HG03565 (cell line): Measurements from ENCODE around the gene CDCA7.
"Not testable (repeated sequence)": the region's sequence is repeated elsewhere in the genome, so short reads cannot be mapped to it uniquely, and the experiment has no call there.

Experiments used
- ATAC-seq: cut with Tn5 transposase; IDR thresholded peaks from one replicate; pipeline ENCODE4 v1.9.1; 2021; ENCODE audit warnings: mild to moderate bottlenecking, moderate library complexity; ENCODE audit not compliant: unreplicated experiment

CDCA7 gene

GRCh38 chr2:173358616-173359015 lies 3.9 kb downstream of the CDCA7 start:
- ATAC-seq, result no peak

DNA sequence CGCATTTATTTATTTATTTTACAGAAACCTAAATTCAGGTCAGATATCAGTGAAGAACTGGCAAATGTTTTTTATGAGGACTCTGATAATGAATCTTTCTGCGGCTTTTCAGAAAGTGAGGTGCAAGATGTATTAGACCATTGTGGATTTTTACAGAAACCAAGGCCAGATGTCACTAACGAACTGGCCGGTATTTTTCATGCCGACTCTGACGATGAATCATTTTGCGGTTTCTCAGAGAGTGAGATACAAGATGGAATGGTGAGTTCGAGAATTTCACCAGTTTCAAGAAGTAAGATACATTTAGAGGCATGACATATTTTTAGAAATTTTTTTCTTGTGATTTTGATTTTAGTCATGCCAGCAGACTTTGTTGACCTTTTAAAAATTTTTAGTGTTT lies 4.6 kb downstream of the CDCA7 start:
- ATAC-seq, result peak; percentile 41

DNA sequence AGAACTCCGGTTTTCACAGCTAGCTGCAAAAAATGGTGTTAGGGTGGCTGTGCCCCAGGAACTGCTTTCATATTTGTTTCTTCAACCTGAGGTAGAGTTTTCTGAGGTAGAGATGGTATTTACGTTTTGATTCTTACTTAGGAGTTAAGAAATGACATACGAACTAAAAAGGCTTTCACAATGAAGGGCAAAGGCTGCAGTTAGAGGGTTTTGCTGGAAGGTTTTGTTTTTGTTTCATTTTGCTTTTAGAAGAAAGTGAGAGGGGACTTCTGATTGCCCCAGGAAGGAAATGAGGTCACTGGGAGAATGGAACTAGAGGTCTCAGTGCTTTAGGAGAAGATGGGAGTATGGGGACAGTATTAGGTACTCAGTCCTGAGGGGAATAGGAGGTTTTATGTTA lies 15.5 kb downstream of the CDCA7 start:
- no peak for ATAC-seq

- ATAC-seq, result no peak
Observed at GRCh38 chr2:173371023-173371422, 16.4 kb downstream of the CDCA7 start.

DNA sequence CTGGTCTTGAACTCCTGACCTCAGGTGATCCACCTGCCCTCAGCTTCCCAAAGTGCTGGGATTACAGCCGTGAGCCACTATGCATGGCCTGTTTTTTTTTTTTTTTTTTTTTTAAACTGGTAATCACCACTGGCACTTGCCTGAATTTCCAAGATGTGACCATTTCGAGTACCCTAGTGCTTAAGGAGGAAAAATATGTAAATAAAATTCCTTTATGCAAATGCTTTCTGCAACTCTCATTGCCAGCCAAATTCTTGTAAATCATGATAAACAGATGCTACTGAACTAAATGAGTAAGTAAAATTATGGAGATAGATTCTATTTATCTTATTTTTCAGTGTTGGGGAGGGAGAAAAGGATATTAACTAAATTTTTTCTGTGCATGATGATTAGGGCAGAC lies 18.6 kb downstream of the CDCA7 start:
- ATAC-seq, result no peak

GRCh38 chr2:173374634-173375033 lies 20.0 kb downstream of the CDCA7 start:
- no peak for ATAC-seq

DNA sequence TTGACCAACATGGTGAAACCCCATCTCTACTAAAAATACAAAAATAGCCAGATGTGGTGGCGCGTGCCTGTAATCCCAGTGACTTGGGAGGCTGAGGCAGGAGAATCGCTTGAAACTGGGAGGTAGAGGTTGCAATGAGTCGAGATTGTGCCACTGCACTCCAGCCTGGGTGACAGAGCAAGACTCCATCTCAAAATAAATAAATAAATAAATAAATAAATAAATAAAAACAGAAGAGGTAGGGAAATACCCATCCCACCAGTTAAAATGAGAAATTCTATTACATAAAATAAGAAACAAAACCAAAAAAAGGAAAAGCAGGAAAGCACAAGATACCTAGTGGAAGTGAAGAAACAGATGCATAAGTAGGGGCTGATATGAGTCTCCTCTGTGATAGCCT lies 30.9 kb downstream of the CDCA7 start:
- not testable (repeated sequence) for ATAC-seq

- ATAC-seq, result no peak
Observed at GRCh38 chr2:173386021-173386737, 31.5 kb downstream of the CDCA7 start.

DNA sequence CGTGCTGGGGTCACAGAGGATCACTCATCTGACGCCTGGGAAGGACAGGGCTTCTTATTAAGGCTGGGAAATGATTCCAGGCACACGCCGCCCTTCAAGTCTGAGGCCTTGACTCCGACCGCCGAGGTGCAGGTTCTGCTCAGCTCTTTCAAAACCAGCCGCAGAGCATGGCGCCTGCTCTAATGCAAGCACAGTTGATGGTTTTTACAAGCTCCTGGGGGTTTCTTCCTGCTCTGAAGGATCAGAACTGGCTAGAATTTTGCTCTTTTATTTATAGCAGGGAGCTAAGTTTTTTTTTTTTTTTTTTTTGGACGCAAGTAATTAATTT lies 32.0 kb downstream of the CDCA7 start:
- ATAC-seq, result no peak

GRCh38 chr2:173387079-173387478 lies 32.4 kb downstream of the CDCA7 start:
- no peak for ATAC-seq

- no peak for ATAC-seq
Observed at GRCh38 chr2:173387660-173388059, 33.0 kb downstream of the CDCA7 start.

GRCh38 chr2:173388795-173389194 lies 34.1 kb downstream of the CDCA7 start:
- no peak for ATAC-seq

DNA sequence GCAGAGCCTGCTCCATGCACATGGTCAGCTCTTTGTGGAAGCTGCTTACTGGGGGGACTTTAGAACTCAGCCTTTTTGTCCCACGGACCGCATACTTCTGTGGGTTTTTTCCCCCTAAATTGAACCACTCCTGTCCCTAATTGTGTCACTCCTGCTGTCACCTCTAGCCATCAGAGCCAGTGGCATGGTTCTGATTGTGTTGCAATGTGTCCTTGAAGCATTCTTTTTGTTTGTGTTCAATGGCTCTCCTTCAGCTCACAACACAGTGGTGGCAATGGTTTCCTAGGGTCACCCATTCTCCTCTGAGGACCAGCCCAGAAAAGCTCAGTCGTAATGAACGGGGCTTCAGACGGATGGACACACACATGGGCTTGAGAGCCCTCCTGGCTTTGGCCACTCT lies 35.4 kb downstream of the CDCA7 start:
- ATAC-seq, result no peak

DNA sequence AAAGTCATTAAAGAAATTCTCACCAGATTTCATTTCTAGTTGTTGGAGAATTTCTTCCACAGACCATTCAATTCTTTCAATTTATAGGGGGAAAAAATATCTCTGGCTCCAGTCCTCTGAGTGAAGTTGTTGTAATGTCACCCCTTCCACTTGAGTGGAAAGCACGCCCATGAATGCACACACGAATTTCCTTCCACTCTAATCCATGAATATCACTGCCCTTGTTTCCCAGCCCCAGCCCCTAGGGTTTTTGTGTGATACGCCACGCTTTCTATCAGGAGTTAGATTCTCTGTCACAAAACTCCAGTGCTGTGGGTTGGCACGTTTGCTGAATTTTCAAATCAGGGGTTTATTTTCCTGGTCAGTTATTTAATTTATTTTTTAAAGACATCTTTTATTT lies 38.1 kb downstream of the CDCA7 start:
- ATAC-seq, result no peak

DNA sequence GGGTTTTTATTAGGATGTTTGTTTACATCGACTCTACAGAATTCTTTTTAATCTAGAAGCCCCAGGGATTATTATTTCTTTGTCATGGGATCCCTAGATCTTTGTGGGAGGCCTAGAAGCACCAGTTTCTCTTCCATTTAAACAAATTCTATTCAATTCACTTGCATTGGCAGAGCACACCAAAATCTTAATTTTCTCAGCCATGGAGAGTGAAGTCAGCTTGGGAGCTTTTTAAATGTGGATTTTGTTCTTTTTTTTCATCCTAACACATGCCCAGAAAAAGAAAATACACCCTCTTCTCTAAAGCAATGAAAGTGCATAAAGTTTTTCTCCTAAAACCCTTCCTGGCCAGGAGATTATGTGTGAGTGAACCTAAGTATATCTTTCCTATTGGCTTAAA lies 38.5 kb downstream of the CDCA7 start:
- ATAC-seq, result no peak

GRCh38 chr2:173393636-173394035 lies 39.0 kb downstream of the CDCA7 start:
- no peak for ATAC-seq

GRCh38 chr2:173394091-173394974 lies 39.7 kb downstream of the CDCA7 start:
- ATAC-seq, result no peak

DNA sequence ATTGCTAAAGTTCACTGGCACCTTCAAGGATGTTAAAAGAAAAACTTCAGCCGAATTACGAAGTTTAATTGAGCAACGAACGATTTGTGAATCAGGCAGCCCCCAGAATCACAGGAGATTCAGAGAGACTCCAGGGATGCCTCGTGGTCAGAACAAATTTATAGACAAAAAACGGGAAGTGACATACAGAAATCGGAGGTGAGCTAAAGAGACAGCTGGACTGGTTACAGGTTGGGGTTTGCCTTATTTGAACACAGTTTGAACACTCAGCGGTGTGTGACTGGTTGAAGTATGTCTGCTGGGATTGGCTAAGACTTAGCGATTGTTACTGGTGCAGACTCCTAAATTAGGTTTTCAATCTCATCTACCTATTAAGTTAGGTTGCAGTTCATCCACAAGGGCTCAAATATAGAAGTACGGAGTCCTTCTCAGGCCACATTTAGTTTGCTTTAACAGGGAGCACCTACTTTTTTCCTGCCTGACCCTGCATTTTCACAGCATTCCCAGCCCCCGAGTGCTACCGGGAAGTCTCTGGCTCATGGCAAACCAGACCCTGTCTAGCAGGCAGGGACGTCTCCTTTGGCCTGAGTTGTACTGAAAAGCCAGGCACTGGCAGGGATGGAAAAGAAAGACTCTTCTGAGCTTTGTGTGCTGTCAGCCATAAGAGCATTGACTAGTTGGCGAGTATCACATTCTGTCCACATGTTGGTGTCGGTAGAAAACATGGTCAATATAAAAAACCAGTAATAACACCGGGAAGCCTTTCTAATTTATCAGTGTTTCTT lies 41.1 kb downstream of the CDCA7 start:
- no peak for ATAC-seq

DNA sequence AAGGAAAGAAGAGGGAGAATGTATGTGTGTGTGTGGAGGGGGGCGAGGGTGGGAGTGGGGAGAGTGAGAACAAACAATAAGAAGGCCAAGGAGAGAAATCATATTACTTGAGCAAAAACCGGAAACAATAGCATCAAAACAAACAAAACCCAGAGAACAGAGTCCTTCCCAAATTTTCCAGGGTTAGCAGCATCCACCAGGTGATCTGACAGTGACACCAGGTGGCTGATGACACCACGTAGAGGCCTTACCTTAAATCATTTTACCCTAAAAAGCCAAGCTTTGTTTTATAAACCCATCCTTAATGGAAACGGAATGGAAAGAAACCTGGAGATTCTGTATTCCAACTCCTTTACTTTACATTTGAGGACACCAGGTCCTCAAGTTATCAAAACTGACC lies 42.9 kb downstream of the CDCA7 start:
- no peak for ATAC-seq

- ATAC-seq, result no peak
Observed at GRCh38 chr2:173399229-173399628, 44.6 kb downstream of the CDCA7 start.

DNA sequence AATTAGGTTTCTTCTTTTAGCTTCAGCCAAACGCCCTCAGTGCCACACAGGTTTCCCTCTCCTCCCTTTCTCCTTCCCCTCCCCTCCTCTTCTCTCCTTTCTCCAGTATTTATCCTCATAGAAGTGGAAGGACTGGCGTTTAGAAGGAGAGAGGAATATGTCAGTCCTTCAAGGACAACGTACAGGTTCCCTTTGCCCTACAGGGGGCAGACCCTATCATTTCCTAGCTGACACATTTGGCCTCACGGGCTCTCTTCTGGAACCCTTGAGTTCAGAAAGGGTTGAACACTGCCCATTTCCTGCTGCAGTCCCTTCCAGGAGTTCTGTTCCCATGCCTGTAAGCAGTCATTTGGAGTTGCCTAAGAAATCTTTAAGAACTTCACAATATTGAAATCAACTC lies 46.1 kb downstream of the CDCA7 start:
- ATAC-seq, result no peak
